PC-3 (cell line): ENCODE measurements around the gene RAP1GAP.

Experiments
- CTCF ChIP-seq: fragments of 300-600 bp; sonication (generic); conservative IDR thresholded peaks from 2 replicates; pipeline ENCODE4 v1.5.1; 2017; ENCODE audit warnings: antibody characterized with exemption, low read depth, mild to moderate bottlenecking, low read length
- EZH2 ChIP-seq: fragments of 300-600 bp; sonication (generic); IDR thresholded peaks from one replicate; pipeline ENCODE4 v1.6.1; 2017; ENCODE audit warnings: antibody characterized with exemption, mild to moderate bottlenecking, low read length; ENCODE audit not compliant: unreplicated experiment

- TF ChIP-seq CTCF, result no peak
- TF ChIP-seq EZH2, result no peak
Observed at GRCh38 chr1:21693732-21694131, 24.6 kb upstream of the RAP1GAP start.
